ENCODE measurements around the gene TMEM141.
"Not testable (repeated sequence)": the region's sequence is repeated elsewhere in the genome, so short reads cannot be mapped to it uniquely, and the experiment has no call there.

TMEM141 gene

DNA sequence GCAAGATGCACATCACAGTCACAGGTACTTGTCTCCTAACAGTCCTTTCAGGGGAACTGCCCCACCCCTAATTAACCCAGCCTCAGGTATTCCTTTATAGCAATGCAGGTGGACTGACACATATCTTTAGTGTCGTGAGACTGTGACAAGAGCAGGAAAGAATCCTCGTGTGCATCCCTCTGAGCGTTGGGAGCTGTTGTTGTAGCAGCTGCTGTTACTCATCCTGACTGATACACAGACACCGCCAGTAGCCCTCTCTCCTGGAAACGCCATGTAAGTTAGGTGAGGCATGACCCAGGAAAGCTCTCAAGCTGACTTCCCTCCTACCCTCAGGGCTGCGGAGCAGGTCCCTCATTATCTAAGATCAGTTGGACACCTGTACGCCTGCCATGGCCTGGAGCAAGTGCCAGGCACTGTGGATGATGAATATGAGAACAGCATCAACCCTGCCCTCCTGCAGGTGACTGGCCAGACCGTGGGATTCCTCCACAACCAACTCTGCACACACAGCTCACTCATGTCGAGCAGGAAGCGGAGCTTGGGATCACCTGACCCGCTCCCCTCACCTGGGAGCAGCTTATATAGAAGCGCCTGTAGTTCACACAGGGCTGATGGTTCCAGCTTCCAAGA is 16.6 kb upstream of the TMEM141 start:
- no peak for DNase-seq

- DNase-seq = no peak
Observed at GRCh38 chr9:136775191-136775590, 16.0 kb upstream of the TMEM141 start.

- no peak for DNase-seq
Observed at GRCh38 chr9:136776947-136777346, 14.2 kb upstream of the TMEM141 start.

- no peak for DNase-seq
Observed at GRCh38 chr9:136777359-136777758, 13.8 kb upstream of the TMEM141 start.

DNA sequence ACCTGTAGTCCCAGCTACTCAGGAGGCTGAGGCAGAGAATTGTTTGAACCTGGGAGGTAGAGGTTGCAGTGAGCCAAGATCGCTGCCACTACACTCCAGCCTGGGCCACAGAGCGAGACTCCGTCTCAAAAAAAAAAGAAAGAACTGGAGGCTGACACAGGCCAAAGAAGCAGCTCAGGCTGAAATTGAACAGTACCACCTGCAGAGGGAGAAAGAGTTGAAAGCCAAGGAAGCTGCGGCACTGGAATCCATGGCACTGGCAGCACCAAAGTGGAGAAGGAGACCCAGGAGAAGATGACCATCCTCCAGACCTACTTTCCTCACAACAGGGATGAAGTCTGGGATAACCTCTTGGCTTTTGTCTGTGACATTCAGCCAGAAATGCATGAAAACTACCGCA is 11.3 kb upstream of the TMEM141 start:
- DNase-seq = no peak

GRCh38 chr9:136782452-136782851 is 8.7 kb upstream of the TMEM141 start:
- no peak for DNase-seq

- DNase-seq = no peak
Observed at GRCh38 chr9:136784249-136784996, 6.7 kb upstream of the TMEM141 start.

DNA sequence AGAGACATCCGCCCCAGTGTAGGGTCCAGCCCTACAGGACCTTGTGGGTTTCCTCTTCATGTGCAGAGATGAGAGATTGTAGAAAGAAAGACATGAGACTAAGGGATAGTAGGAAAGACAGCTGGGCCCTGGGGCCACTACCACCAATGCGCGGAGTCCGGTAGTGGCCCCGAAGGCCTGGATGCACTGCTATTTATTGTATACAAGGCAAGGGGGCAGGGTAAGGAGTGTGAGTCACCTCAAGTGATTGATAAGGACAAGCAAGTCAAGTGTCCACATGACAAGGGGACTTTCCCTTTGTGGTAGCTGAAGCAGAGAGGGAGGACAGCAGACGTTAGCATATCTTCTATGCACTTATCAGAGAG is 6.2 kb upstream of the TMEM141 start:
- DNase-seq = no peak

- not testable (repeated sequence) for DNase-seq
Observed at GRCh38 chr9:136785565-136786355, 5.4 kb upstream of the TMEM141 start.

GRCh38 chr9:136786451-136786850 is 4.7 kb upstream of the TMEM141 start:
- DNase-seq = no peak

GRCh38 chr9:136786983-136787382 is 4.2 kb upstream of the TMEM141 start:
- not testable (repeated sequence) for DNase-seq

- DNase-seq = peak; percentile 66
Observed at GRCh38 chr9:136787690-136788400, 3.3 kb upstream of the TMEM141 start.

DNA sequence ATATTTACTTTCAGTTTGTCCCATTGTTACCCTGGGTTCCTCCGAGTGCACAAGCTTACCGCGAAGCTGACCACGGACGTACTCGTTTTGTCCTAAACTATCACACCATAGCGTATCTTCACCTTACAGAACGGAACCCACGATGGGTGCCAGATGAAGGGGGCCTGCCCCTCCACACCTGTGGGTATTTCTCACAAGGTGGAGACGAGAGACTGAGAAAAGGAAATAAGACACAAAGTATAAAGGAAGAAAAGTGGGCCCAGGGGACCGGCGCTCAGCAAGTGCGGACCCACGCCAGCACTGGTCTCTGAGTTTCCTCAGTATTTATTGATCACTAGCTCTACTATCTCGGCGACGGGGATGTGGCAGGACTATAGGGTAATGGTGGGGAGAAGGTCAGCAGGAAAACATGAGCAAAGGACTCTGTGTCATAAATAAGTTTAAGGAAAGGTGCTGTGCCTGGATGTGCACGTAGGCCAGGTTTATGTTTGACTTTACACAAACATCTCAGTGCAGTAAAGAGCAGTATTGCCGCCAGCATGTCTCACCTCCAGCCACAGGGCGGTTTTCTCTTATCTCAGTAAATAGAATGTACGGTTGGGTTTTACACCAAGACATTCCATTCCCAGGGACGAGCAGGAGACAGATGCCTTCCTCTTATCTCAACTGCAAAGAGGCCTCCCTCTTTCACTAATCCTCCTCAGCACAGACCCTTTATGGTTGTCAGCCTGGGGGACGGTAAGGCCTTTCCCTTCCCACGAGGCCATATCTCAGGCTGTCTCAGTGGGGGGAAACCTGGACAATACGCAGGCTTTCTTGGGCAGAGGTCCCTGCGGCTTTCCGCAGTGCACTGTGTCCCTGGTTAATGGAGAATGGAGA is 2.3 kb upstream of the TMEM141 start:
- not testable (repeated sequence) for DNase-seq

DNA sequence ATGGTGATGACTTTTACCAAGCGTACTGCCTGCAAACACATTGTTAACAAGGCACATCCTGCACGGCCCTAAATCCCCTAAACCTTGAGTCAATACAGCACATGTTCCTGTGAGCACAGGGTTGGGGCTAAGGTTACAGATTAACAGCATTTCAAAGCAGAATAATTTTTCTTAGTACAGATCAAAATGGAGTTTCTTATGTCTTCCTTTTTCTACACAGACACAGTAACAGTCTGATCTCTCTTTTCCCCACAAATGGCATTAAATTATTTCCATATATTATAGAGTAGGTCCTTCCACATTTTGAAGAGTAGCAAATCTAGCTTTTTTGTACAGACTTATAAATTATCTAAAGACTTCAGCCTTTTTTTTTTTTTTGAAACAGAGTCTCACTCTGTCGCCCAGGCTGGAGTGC is 1.6 kb upstream of the TMEM141 start:
- no peak for DNase-seq

DNA sequence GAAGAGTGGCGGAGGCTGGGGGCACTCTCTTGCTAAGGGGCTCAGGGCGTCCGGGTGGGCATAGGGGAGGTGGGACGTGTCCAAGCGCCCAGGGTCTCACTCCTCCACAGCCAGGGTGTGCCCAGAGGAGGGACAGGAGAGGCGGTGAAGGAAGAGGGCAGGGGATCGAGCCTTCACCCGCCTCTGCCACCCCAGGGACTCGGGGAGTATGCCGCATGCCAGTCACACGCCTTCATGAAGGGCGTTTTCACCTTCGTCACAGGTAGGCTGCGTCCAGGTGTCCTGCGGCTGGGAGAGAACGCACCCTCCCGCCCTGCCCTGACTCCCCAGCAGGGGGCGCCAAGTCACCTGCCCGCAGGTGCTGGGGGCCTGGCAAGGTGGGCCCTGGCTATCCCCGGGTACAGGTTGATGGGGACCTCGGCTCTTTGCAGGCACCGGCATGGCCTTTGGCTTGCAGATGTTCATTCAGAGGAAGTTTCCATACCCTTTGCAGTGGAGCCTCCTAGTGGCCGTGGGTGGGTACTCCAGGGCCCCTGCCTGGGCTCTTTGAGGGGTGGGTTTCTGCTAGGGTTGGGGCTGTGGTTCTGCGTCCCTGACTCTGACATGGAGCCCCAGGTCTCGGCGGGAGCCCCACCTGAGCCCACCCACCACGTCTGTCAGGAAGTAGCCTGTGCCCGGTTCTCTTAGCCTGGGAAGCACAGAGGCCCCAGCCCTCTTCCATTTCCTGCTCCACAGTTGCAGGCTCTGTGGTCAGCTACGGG is 552 bp downstream of the TMEM141 start:
- DNase-seq = peak; percentile 76

DNA sequence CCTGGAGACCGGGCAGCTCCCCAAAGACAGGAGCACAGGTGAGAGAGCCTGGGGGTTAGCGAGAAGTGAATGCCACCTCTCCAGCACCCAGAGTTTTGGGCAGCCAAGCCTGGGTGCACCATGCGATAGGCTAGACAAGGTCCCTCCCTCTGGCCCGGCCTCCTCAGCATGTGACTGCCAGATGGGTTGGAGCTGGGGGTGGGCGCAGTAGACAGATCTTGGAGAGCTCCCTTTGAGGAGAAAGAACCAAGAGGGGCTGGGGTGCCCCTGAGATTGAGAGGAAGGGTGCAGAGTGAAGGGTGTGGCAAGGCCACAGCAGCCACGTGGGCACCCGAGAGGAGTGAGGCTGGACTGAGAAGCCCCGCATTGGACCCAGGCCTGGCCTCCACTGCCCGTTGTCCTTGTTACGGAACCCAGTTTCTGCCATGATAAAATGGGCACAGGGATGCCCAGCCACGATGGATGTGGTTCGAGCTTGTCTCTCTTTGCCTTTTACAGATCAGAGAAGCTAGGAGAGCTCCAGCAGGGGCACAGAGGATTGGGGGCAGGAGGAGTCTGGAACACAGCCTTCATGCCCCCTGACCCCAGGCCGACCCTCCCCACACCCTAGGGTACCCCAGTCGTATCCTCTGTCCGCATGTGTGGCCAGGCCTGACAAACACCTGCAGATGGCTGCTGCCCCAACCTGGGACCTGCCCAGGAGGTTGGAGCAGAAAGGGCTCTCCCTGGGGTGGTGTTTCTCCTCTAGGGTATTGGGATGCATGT is 1.4 kb downstream of the TMEM141 start:
- no peak for DNase-seq

GRCh38 chr9:136793086-136793946 is 2.2 kb downstream of the TMEM141 start:
- DNase-seq = no peak

DNA sequence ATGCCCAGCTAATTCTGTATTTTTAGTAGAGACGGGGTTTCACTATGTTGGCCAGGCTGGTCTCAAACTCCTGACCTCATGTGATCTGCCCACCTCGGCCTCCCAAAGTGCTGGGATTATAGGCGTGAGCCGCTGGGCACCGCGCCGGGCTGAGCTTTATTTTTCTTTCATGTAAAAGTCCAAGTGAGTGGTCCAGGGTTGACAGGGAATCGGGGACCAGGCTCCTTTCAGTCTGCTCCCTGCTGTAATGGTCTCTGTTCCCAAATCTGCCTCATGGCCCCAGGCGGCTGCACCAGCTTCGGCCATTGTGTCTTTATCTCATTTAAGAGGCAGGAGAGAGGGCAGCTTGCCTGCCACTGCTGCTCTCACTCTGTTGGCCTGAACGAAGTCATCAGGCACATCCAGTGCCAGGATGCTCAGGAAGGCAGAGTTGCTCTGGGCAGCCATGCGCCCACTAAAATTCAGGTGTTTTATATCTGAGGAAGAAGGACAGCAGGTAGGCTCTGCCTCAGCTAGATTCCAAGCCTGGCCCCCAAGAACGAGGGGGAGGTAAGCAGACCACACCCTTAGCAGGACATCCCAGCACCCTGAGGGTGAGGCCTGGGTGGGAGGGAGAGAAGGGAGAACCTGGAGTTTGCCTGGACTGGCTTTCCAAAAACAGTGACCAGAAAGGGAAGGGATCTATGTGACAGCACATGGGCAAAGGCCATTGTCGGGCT is 3.3 kb downstream of the TMEM141 start:
- no peak for DNase-seq

DNA sequence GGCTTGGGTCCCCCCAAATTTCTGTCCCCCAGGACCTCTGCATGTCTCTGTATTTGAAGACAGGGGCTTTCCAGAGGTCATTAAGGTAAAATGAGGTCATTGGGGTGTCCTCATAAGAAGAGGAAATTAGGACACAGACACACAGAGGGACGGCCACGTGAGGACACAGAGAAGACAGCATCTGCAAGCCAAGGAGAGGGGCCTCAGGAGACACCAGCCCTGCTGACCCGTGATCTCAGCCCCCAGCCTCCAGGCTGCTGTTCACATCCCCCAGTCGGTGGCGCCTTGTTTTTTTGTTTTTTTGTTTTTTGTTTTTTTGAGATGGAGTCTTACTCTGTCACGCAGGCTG is 3.8 kb downstream of the TMEM141 start:
- no peak for DNase-seq

All from CD4-positive, alpha-beta T cell treated with Interleukin-15 for 1 hour (primary cell).